A172 (cell line): ENCODE measurements around the gene CD200R1L. TPM values are rescaled to one million over a fixed set of nuclear protein-coding genes. Genes with fewer than 3 reads are reported as not detected.
A peak's percentile ranks its signal among the peaks of the same experiment; 100 is the strongest.

ENCODE experiments used
- DNase-seq: peaks from one replicate; pipeline ENCODE4 v3.0.0-alpha.2; 2015; ENCODE audit warnings: low spot score
- total RNA-seq: library from RNA; depleted of rRNA; stranded (reverse); fragments of >200 nt; shearing (Covaris generic); gene quantifications from 2 replicates; pipeline ENCODE4 v1.2.3, GENCODE V29; 2014

Gene CD200R1L
- total RNA-seq, 1 experiment from 2014 or later: not detected

GRCh38 chr3:112822064-112823055 is 24.3 kb downstream of the CD200R1L start:
- DNase-seq: no peak

- DNase-seq: no peak
Observed at GRCh38 chr3:112818289-112818688, 28.4 kb downstream of the CD200R1L start.

- no peak for DNase-seq
Observed at GRCh38 chr3:112817797-112818196, 28.9 kb downstream of the CD200R1L start.

- no peak for DNase-seq
Observed at GRCh38 chr3:112817271-112817670, 29.4 kb downstream of the CD200R1L start.

- no peak for DNase-seq
Observed at GRCh38 chr3:112815981-112816380, 30.7 kb downstream of the CD200R1L start.

GRCh38 chr3:112814266-112814665 is 32.4 kb downstream of the CD200R1L start:
- peak; percentile 51 for DNase-seq

GRCh38 chr3:112813723-112814171 is 32.9 kb downstream of the CD200R1L start:
- DNase-seq: no peak

GRCh38 chr3:112813016-112813415 is 33.6 kb downstream of the CD200R1L start:
- no peak for DNase-seq

- no peak for DNase-seq
Observed at GRCh38 chr3:112811917-112812660, 34.6 kb downstream of the CD200R1L start.

GRCh38 chr3:112811131-112811884 is 35.4 kb downstream of the CD200R1L start:
- peak; percentile 46 for DNase-seq

GRCh38 chr3:112810561-112810960 is 36.1 kb downstream of the CD200R1L start:
- no peak for DNase-seq

- DNase-seq: no peak
Observed at GRCh38 chr3:112808136-112808535, 38.5 kb downstream of the CD200R1L start.

- no peak for DNase-seq
Observed at GRCh38 chr3:112807685-112808084, 39.0 kb downstream of the CD200R1L start.

- DNase-seq: no peak
Observed at GRCh38 chr3:112806903-112807302, 39.8 kb downstream of the CD200R1L start.

GRCh38 chr3:112805126-112805525 is 41.5 kb downstream of the CD200R1L start:
- DNase-seq: no peak

GRCh38 chr3:112804021-112804420 is 42.6 kb downstream of the CD200R1L start:
- DNase-seq: no peak

- no peak for DNase-seq
Observed at GRCh38 chr3:112803467-112803866, 43.2 kb downstream of the CD200R1L start.

- no peak for DNase-seq
Observed at GRCh38 chr3:112802338-112802737, 44.3 kb downstream of the CD200R1L start.

GRCh38 chr3:112799946-112800345 is 46.7 kb downstream of the CD200R1L start:
- no peak for DNase-seq

GRCh38 chr3:112794622-112795172 is 52.0 kb downstream of the CD200R1L start:
- no peak for DNase-seq

GRCh38 chr3:112793326-112794081 is 53.2 kb downstream of the CD200R1L start:
- DNase-seq: no peak
